CD14-positive monocyte (primary cell): ENCODE measurements around the gene RPL35. TPM values are rescaled to one million over a fixed set of nuclear protein-coding genes. Genes with fewer than 3 reads are reported as not detected.
"Not testable (repeated sequence)": the region's sequence is repeated elsewhere in the genome, so short reads cannot be mapped to it uniquely, and the experiment has no call there.

Source experiments
- DNase-seq, 3 donors: peaks; one replicate each; pipeline ENCODE4 v3.0.0-alpha.2; 2011 to 2022
- H2AFZ ChIP-seq: 2 replicates; pipeline ENCODE4 v1.6.0; 2012; ENCODE audit warnings: mild to moderate bottlenecking, low read depth, low read length, inconsistent platforms; ENCODE audit not compliant: insufficient read depth, poor library complexity, severe bottlenecking
- H3K27ac ChIP-seq, 2 donors: 1 replicate in 1 of 2; 2 replicates in 1 of 2; pipeline ENCODE4 v1.5.1; 2012 to 2013; ENCODE audit warnings: low read length in 2 of 2, control low read depth in 1 of 2, inconsistent platforms in 1 of 2, low read depth in 1 of 2, mild to moderate bottlenecking in 1 of 2
- H3K27me3 ChIP-seq, 2 donors: one replicate each; pipeline versions ENCODE4 v1.6.0 to v1.6.1; 2011 to 2013; ENCODE audit warnings: low read length in 2 of 2; ENCODE audit not compliant: control insufficient read depth in 2 of 2, insufficient read depth in 2 of 2
- H3K36me3 ChIP-seq, 2 donors: replicated peaks in 1 of 2; 1 replicate in 1 of 2; 2 replicates in 1 of 2; pipeline versions ENCODE4 v1.5.1 to v1.6.1; 2012 to 2013; ENCODE audit warnings: low read length in 2 of 2, control low read depth in 1 of 2, inconsistent platforms in 1 of 2, mild to moderate bottlenecking in 1 of 2; ENCODE audit not compliant: insufficient read depth in 2 of 2, control insufficient read depth in 1 of 2
- H3K4me1 ChIP-seq, 2 donors: 1 replicate in 1 of 2; 2 replicates in 1 of 2; pipeline versions ENCODE4 v1.5.1 to v1.6.1; 2012 to 2013; ENCODE audit warnings: low read length in 2 of 2, control low read depth in 1 of 2, inconsistent platforms in 1 of 2, mild to moderate bottlenecking in 1 of 2, moderate library complexity in 1 of 2; ENCODE audit not compliant: insufficient read depth in 2 of 2, control insufficient read depth in 1 of 2
- H3K4me2 ChIP-seq: replicated peaks from 2 replicates; pipeline ENCODE3; 2012; ENCODE audit warnings: low read length, moderate library complexity, mild to moderate bottlenecking; ENCODE audit not compliant: poor library complexity, severe bottlenecking; ENCODE audit errors: extremely low read depth
- H3K4me3 ChIP-seq, 3 experiments: fragments of 200-600 bp in 1 of 3; sonication (generic) in 1 of 3; replicated peaks in 1 of 3; 1 replicate in 2 of 3; 2 replicates in 1 of 3; pipeline ENCODE4 v1.5.1; 2011 to 2013; ENCODE audit warnings: low read length in 3 of 3, mild to moderate bottlenecking in 3 of 3, control low read depth in 2 of 3, low read depth in 2 of 3, inconsistent platforms in 1 of 3, moderate library complexity in 1 of 3
- H3K79me2 ChIP-seq: 2 replicates; pipeline ENCODE4 v1.6.0; 2012; ENCODE audit warnings: mild to moderate bottlenecking, control low read depth, inconsistent platforms, low read length, moderate library complexity; ENCODE audit not compliant: insufficient read depth
- H3K9ac ChIP-seq: 2 replicates; pipeline ENCODE4 v1.6.0; 2017; ENCODE audit warnings: low read length, mild to moderate bottlenecking; ENCODE audit not compliant: insufficient read depth, poor library complexity, severe bottlenecking
- H3K9me3 ChIP-seq, 2 donors: replicated peaks in 1 of 2; 1 replicate in 1 of 2; 2 replicates in 1 of 2; pipeline versions ENCODE4 v1.5.1 to v1.6.1; 2012 to 2013; ENCODE audit warnings: low read length in 2 of 2, control low read depth in 1 of 2; ENCODE audit not compliant: control insufficient read depth in 1 of 2, insufficient read depth in 1 of 2
- H4K20me1 ChIP-seq: 2 replicates; pipeline ENCODE4 v1.6.0; 2012; ENCODE audit warnings: mild to moderate bottlenecking, low read length, control low read depth, moderate library complexity; ENCODE audit not compliant: insufficient read depth
- H3K27ac Mint-ChIP-seq, 7 donors: one replicate each; pipeline ENCODE4 v1.8.0; 2020; ENCODE audit warnings: mild to moderate bottlenecking in 7 of 7, mixed read lengths in 7 of 7, moderate library complexity in 6 of 7, inconsistent platforms in 2 of 7
- H3K27me3 Mint-ChIP-seq, 3 donors: one replicate each; pipeline ENCODE4 v1.8.0; 2021 to 2022; ENCODE audit warnings: low read depth in 3 of 3, mild to moderate bottlenecking in 3 of 3, mixed read lengths in 3 of 3, moderate library complexity in 3 of 3, inconsistent platforms in 1 of 3
- H3K36me3 Mint-ChIP-seq, 2 donors: one replicate each; pipeline ENCODE4 v1.8.0; 2020; ENCODE audit warnings: mixed read lengths in 2 of 2, inconsistent platforms in 1 of 2, mild to moderate bottlenecking in 1 of 2
- H3K4me1 Mint-ChIP-seq: one replicate; pipeline ENCODE4 v1.8.0; 2020; ENCODE audit warnings: mild to moderate bottlenecking, mixed read lengths
- H3K4me3 Mint-ChIP-seq, 2 donors: one replicate each; pipeline ENCODE4 v1.8.0; 2020; ENCODE audit warnings: mild to moderate bottlenecking in 2 of 2, mixed read lengths in 2 of 2, moderate library complexity in 1 of 2
- H3K9me3 Mint-ChIP-seq, 7 donors: one replicate each; pipeline ENCODE4 v1.8.0; 2020 to 2022; ENCODE audit warnings: mixed read lengths in 7 of 7, mild to moderate bottlenecking in 6 of 7, moderate library complexity in 6 of 7, inconsistent platforms in 2 of 7
- CTCF ChIP-seq: fragments of 200-600 bp; IDR thresholded peaks from one replicate; pipeline ENCODE4 v1.8.0; 2022; ENCODE audit warnings: antibody characterized with exemption, mild to moderate bottlenecking
- WGBS: methylation state at CpG from one replicate; pipeline ENCODE4 v1.1.5; 2013; ENCODE audit warnings: missing lambda C conversion rate; ENCODE audit not compliant: insufficient coverage; 5-methylcytosine and 5-hydroxymethylcytosine counted together
- intact Hi-C, 2 donors: fragments of 100-400 bp; cut with micrococcal nuclease; formaldehyde crosslinking; loops; one replicate each; pipeline versions ENCODE4 v1.15.0 to v1.15.1; 2023
- polyA plus RNA-seq, 3 donors: library from polyadenylated mRNA; depleted of rRNA in 1 of 3; unstranded in 2 of 3; stranded (reverse) in 1 of 3; fragments of 300-500 nt in 2 of 3; fragments of >200 nt in 1 of 3; fragmentation: Illumina TruSeq in 2 of 3; gene quantifications; 1 replicate in 2 of 3; 2 replicates in 1 of 3; pipeline ENCODE4 v1.2.3, GENCODE V29; 2012 to 2021

Gene RPL35
- polyA plus RNA-seq, 3 donors = 660 to 1,209 (median 828) TPM

DNA sequence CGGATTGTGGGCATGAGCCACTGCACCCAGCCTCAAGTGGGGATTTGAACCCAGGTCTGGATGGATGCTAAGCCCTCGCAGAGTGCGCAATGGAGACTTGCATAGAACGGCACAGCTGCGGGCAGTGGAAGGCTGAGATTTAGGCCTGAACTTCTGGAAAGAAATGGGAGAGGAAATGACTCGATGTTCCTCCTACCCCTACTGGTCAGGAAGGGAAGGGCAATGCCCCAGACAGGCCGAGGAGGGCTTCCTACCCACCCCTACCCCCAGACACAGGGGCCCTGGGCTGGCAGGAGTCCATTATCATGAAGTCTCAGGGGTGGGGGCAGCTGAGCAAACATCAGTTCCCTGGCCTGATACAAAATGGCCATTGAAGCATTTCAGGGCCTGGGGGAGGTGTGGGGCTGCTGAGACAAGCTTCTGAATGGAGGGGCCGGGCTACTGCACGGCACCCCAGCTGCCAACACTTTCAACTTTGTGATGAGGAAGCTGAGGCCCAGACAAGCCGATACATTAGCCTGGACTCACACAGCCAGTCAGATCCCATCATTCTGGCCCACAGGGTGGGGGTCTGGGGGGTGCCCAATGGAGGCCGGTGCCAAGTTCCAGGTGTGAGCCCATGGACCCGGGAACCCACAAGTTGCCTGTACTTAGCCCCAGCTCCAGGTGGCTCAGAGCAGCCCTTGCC is 22.0 kb downstream of the RPL35 start:
- Histone ChIP-seq H3K36me3 (no peaks in the 10 kb centered on the region), H3K4me2 (no peak overlapping the region), H4K20me1 (no peaks in the 10 kb centered on the region), H3K4me3 (no peak overlapping the region), H3K4me1 (no peaks in the 10 kb centered on the region), H3K9me3 (no peaks in the 10 kb centered on the region), H3K79me2 (no peaks in the 10 kb centered on the region), H2AFZ (no peak overlapping the region), H3K27me3 (peaks cover 0 to 12% of the 10 kb centered on the region in 2 donors), H3K27ac (no peak overlapping the region), H3K9ac (no peak overlapping the region)
- DNase-seq = no peak
- Mint-ChIP-seq H3K36me3 (peaks cover 0 to 5% of the 10 kb centered on the region in 2 donors), H3K4me1 (peaks cover 5% of the 10 kb centered on the region), H3K27me3 (peaks cover 10 to 34% (median 28%) of the 10 kb centered on the region in 3 donors), H3K27ac (no peak overlapping the region), H3K4me3 (peak overlapping the region; percentile 6 to 63), H3K9me3 (peaks cover 0 to 6% (median 4%) of the 10 kb centered on the region in 7 donors)
- intact Hi-C loops = no loop called here
- TF ChIP-seq CTCF = peak; percentile 53
- 56% methylated on average over 5 of the region's 12 CpGs for WGBS

DNA sequence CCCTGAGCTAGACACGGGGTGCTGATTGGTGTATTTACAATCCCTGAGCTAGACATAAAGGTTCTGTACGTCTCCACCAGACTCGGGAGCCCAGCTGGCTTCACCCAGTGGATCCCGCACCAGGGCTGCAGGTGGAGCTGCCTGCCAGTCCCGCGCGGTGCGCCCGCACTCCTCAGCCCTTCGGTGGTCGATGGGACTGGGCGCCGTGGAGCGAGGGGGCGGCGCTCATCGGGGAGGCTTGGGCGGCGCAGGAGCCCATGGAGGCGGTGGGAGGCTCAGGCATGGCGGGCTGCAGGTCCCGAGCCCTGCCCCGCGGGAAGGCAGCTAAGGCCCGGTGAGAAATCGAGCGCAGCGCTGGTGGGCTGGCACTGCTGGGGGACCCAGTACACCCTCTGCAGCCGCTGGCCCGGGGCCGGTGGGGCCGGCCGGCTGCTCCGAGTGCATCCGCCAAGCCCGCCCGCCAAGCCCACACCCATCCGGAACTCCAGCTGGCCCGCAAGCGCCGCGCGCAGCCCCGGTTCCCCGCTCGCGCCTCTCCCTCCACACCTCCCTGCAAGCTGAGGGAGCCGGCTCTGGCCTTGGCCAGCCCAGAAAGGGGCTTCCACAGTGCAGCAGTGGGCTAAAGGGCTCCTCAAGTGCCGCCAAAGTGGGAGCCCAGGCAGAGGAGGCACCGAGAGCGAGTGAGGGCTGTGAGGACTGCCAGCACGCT is 23.0 kb downstream of the RPL35 start:
- H3K27ac Mint-ChIP-seq, H3K9ac ChIP-seq, H3K36me3 ChIP-seq, H3K27ac ChIP-seq, H3K4me1 ChIP-seq, H3K9me3 ChIP-seq, intact Hi-C loops, H3K4me1 Mint-ChIP-seq, DNase-seq, H3K9me3 Mint-ChIP-seq, H3K79me2 ChIP-seq, H3K36me3 Mint-ChIP-seq, H4K20me1 ChIP-seq: not testable (repeated sequence)
- Histone ChIP-seq H3K4me3 (peak overlapping the region in 1 of 3 experiments; percentile 36), H3K4me2 (peak overlapping the region; percentile 31), H3K27me3 (peaks cover 0 to 12% of the 10 kb centered on the region in 2 donors), H2AFZ (peak overlapping the region; percentile 41)
- Mint-ChIP-seq H3K4me3 (peak overlapping the region; percentile 50 to 63), H3K27me3 (peaks cover 10 to 32% (median 28%) of the 10 kb centered on the region in 3 donors)
- 36% methylated on average over 26 of the region's 52 CpGs for WGBS

GRCh38 chr9:124838132-124838531 is 23.6 kb downstream of the RPL35 start:
- H3K4me1 Mint-ChIP-seq, H3K27ac ChIP-seq, H3K9me3 Mint-ChIP-seq, intact Hi-C loops, H3K36me3 Mint-ChIP-seq, H3K9me3 ChIP-seq, H4K20me1 ChIP-seq, H2AFZ ChIP-seq, H3K27ac Mint-ChIP-seq, H3K79me2 ChIP-seq, H3K4me3 ChIP-seq, H3K36me3 ChIP-seq, H3K4me1 ChIP-seq, H3K4me2 ChIP-seq, H3K9ac ChIP-seq, DNase-seq: not testable (repeated sequence)
- H3K27me3 ChIP-seq = peaks cover 0 to 12% of the 10 kb centered on the region in 2 donors
- 100% methylated on average over 1 of the region's 5 CpGs for WGBS
- peak overlapping the region; percentile 44 to 50 for H3K4me3 Mint-ChIP-seq
- peaks cover 10 to 32% (median 28%) of the 10 kb centered on the region in 3 donors for H3K27me3 Mint-ChIP-seq
